Transverse colon (tissue), 4 donors: ENCODE results near the gene IL23A.

Source experiments
- EP300 ChIP-seq: sonication (generic); formaldehyde crosslinking; IDR thresholded peaks from one replicate; pipeline ENCODE4 v1.6.1; 2017; ENCODE audit warnings: antibody characterized with exemption, low read depth
- POLR2A ChIP-seq: fragments of 450-650 bp; IDR thresholded peaks from one replicate; pipeline ENCODE4 v1.6.1; 2016; ENCODE audit warnings: antibody characterized with exemption, mild to moderate bottlenecking, moderate library complexity
- POLR2AphosphoS5 ChIP-seq, 3 donors: sonication (generic); formaldehyde crosslinking; IDR thresholded peaks; one replicate each; pipeline ENCODE4 v1.6.1; 2016; ENCODE audit warnings: antibody characterized with exemption in 3 of 3
- TF ChIP-seq, protein P1 (sequence below), 5 experiments: fragments of 200-600 bp in 3 of 5; fragments of 450-650 bp in 2 of 5; sonication (generic) in 3 of 5; IDR thresholded peaks; 1 replicate in 2 of 5; 2 replicates in 3 of 5; pipeline ENCODE4 v1.5.1; 2016 to 2017; ENCODE audit warnings: antibody characterized with exemption in 5 of 5, inconsistent platforms in 3 of 5, mild to moderate bottlenecking in 2 of 5, moderate library complexity in 1 of 5

DNA sequence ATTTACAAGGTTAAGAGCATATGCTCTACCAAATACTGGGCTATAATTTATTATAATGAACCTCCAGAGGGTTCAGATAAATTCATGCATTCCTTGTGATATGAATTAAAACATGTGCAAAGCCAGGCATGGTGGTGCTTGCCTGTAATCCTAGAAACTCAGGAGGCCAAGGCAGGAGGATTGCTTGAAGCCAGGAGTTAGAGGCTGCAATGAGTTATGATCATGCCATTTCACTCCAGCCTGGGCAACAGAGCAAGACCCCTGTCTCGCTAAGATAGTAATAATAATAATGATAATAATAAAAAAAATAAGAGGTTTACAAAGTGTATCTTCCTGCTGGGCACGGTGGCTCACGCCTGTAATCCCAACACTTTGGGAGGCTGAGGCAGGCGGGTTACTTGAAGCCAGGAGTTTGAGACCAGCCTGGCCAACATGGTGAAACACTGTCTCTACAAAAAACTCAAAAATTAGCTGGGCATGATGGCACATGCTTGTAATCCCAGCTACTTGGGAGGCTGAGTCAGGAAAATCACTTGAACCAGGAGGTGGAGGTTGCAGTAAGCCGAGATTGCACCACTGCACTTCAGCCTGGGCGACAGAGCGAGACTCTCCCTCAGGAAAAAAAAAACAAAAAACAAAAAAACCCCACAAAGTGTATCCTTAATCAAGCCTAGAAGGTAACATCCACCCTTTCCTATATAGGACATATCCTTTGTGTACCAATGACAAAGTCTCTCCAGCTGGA is 31.3 kb upstream of the IL23A start:
- TF ChIP-seq, protein P1, sequence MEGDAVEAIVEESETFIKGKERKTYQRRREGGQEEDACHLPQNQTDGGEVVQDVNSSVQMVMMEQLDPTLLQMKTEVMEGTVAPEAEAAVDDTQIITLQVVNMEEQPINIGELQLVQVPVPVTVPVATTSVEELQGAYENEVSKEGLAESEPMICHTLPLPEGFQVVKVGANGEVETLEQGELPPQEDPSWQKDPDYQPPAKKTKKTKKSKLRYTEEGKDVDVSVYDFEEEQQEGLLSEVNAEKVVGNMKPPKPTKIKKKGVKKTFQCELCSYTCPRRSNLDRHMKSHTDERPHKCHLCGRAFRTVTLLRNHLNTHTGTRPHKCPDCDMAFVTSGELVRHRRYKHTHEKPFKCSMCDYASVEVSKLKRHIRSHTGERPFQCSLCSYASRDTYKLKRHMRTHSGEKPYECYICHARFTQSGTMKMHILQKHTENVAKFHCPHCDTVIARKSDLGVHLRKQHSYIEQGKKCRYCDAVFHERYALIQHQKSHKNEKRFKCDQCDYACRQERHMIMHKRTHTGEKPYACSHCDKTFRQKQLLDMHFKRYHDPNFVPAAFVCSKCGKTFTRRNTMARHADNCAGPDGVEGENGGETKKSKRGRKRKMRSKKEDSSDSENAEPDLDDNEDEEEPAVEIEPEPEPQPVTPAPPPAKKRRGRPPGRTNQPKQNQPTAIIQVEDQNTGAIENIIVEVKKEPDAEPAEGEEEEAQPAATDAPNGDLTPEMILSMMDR (IDR thresholded peaks at IDR 0.05): no peak
- TF ChIP-seq EP300 (no peak), POLR2AphosphoS5 (IDR thresholded peaks at IDR 0.05) (no peak), POLR2A (no peak)
